M059J (cell line): ENCODE results near the gene KBTBD8. TPM values are rescaled to one million over a fixed set of nuclear protein-coding genes. Genes with fewer than 3 reads are reported as not detected.
A peak's percentile ranks its signal among the peaks of the same experiment; 100 is the strongest.

Source experiments
- DNase-seq: peaks from one replicate; pipeline ENCODE4 v3.0.0-alpha.2; 2012; ENCODE audit warnings: low read depth
- total RNA-seq: library from RNA; depleted of rRNA; stranded (reverse); fragments of >200 nt; shearing (Covaris generic); gene quantifications from 2 replicates; pipeline ENCODE4 v1.2.3, GENCODE V29; 2014

KBTBD8 gene
- total RNA-seq, 1 experiment from 2014 or later = 2.9 TPM

GRCh38 chr3:67037615-67038014 lies 39.5 kb downstream of the KBTBD8 start:
- DNase-seq = no peak

- peak; percentile 8 for DNase-seq
These were observed 46.2 kb downstream of the KBTBD8 start for GRCh38 chr3:67044295-67044694.

- peak; percentile 9 for DNase-seq
These were observed 46.8 kb downstream of the KBTBD8 start for GRCh38 chr3:67044955-67045354.

- no peak for DNase-seq
These were observed 47.8 kb downstream of the KBTBD8 start for GRCh38 chr3:67045711-67046465.

GRCh38 chr3:67047051-67047450 lies 48.9 kb downstream of the KBTBD8 start:
- no peak for DNase-seq

GRCh38 chr3:67048067-67048714 lies 50.1 kb downstream of the KBTBD8 start:
- DNase-seq = no peak

- no peak for DNase-seq
These were observed 50.6 kb downstream of the KBTBD8 start for GRCh38 chr3:67048715-67049074.

GRCh38 chr3:67059443-67059842 lies 61.3 kb downstream of the KBTBD8 start:
- no peak for DNase-seq
